Measurements from ENCODE around the gene CBFA2T3.

Gene CBFA2T3

DNA sequence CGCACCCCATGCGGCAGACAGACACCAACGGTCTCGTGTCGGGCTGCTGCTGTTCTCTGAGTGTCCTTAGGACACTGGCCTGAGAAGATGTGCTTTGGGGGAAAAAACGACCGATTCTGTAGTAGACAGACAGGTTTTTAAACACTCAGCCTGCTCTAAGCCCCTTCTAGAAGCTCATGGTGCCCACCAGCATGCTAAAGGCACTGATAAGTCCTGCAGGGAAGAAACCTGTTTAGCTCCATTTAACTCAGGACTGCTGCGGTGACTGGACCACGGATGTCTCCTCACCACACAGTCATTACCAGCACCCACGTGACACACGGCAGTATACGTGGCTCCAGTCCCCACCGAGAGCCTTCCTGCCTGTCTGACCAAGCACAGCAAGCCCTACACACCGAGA, 146.2 kb downstream of the CBFA2T3 start:
- DNase-seq, result no peak

GRCh38 chr16:88830258-88830657, 146.7 kb downstream of the CBFA2T3 start:
- no peak for DNase-seq

DNA sequence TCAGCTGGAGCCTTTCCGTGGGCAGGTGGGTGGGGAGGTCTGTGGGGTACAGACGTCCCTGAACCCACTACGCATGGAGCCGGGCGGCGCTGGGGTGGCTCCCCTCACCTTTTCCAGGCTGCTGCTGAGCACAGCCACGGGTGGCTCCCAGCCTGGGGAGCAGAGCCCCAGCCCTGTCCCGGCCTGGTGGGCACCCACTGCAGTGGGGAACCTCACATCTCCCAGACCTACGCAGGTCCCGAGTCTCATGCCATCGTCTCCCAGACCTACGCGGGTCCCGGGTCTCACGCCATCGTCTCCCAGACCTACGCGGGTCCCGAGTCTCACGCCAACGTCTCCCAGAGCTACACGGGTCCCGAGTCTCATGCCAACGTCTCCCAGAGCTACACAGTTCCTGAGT, 148.3 kb downstream of the CBFA2T3 start:
- DNase-seq, result no peak

DNA sequence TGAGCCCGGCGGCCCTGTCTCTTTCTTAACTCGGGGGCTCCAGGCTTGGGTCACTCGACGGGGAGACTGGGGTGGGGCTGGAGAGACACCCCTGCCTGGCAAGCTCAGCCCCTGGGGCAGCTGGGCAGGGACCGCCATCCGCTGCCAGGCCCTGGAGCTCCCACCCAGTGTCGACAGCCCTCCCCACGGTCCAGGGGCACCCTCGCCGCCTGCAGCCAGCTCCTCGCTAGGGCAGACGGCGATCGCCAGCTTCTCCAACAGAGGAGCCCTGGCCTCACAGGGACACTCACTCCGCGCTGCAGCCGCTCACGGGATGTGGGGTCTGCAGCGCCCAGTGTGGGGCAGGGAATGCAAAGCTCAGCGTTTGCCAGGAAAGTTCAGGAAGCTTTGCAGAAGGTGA, 149.3 kb downstream of the CBFA2T3 start:
- no peak for DNase-seq

DNA sequence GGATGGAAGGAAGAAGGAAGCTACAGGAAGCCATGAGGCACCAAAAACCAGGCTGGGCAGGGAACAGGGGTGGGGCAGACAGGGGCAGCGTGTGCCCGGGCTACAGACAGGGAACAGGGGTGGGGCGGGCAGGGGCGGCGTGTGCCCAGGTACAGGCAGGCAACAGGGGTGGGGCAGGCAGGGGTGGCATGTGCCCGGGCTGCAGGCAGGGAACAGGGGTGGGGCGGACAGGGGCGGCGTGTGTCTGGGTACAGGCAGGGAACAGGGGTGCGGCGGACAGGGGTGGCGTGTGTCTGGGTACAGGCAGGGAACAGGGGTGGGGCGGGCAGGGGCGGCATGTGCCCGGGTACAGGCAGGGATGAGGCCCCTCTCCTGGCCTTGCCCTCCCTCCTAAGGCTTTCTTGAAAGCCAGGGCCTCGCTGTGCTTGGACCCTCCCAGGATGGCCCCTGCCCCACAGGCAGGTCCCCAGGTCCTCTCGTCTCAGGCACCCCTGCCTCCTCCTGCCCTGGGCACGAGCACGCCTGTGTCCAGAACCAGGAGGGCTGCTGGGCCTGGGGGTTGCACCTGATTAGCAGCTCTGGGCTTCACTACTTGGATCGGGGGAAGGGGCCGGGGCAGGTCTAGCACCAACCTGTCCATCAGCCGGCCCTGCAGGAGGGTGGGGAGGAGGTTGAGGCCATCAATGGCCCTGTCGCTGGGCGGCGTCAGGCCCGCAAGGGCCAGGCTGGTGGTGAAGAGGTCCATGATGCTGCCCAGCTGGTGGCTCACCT, 150.8 kb downstream of the CBFA2T3 start:
- DNase-seq, result no peak

DNA sequence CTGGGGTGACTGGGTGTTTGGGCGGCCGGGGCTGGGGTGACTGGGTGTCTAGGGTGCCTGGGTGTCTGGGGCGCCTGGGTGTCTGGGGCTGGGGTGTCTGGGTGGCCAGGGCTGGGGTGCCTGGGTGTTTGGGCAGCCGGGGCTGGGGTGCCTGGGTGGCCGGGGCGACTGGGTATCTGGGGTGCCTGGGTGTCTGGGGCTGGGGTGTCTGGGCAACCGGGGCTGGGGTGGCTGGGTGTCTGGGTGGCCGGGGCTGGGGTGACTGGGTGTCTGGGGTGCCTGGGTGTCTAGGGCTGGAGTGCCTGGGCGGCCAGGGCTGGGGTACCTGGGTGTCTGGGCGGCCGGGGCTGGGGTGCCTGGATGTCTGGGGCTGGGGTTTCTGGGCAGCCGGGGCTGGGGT, 151.9 kb downstream of the CBFA2T3 start:
- DNase-seq, result no peak
